HepG2 (cell line): ENCODE data around the gene MPIG6B. TPM values are rescaled to one million over a fixed set of nuclear protein-coding genes. Genes with fewer than 3 reads are reported as not detected.
A peak's percentile ranks its signal among the peaks of the same experiment; 100 is the strongest.

ENCODE experiments used
- AGO1 ChIP-seq: fragments of 200-400 bp; formaldehyde crosslinking; IDR thresholded peaks from 2 replicates; pipeline ENCODE4 v1.6.1; 2017; ENCODE audit warnings: mild to moderate bottlenecking, low read depth, low read length, moderate library complexity; ENCODE audit not compliant: poor library complexity, severe bottlenecking
- FOXO1 ChIP-seq: sonication (generic); formaldehyde crosslinking; IDR thresholded peaks from 2 replicates; pipeline ENCODE4 v1.4.0; 2020; ENCODE audit warnings: missing genetic modification reagents
- FOXP4 ChIP-seq: sonication (generic); formaldehyde crosslinking; IDR thresholded peaks from 2 replicates; pipeline ENCODE4 v1.4.0; 2020; ENCODE audit warnings: missing genetic modification reagents
- FUBP1 ChIP-seq: sonication (generic); formaldehyde crosslinking; IDR thresholded peaks from 2 replicates; pipeline ENCODE4 v1.5.1; 2020; ENCODE audit warnings: missing genetic modification reagents, mild to moderate bottlenecking, borderline replicate concordance
- IRF9 ChIP-seq: sonication (generic); formaldehyde crosslinking; IDR thresholded peaks from 2 replicates; pipeline ENCODE4 v1.8.0; 2022; ENCODE audit warnings: missing genetic modification reagents, mild to moderate bottlenecking, borderline replicate concordance
- KDM1A ChIP-seq: IDR thresholded peaks from 2 replicates; pipeline ENCODE4 v1.6.1; 2016; ENCODE audit warnings: missing compliant biosample characterization
- MYNN ChIP-seq: sonication (generic); formaldehyde crosslinking; IDR thresholded peaks from 2 replicates; pipeline ENCODE4 v1.4.0; 2020; ENCODE audit warnings: mild to moderate bottlenecking, low read depth, missing genetic modification reagents
- NR2C2 ChIP-seq: sonication (generic); formaldehyde crosslinking; IDR thresholded peaks from 2 replicates; pipeline ENCODE4 v1.4.0; 2020; ENCODE audit warnings: missing genetic modification reagents, mild to moderate bottlenecking, moderate library complexity, borderline replicate concordance
- RBAK ChIP-seq: sonication (generic); formaldehyde crosslinking; IDR thresholded peaks from 2 replicates; pipeline ENCODE4 v1.5.1; 2020; ENCODE audit warnings: mild to moderate bottlenecking, missing genetic modification reagents
- STAG1 ChIP-seq: sonication (generic); formaldehyde crosslinking; IDR thresholded peaks from 2 replicates; pipeline ENCODE4 v1.4.0; 2020; ENCODE audit warnings: missing genetic modification reagents
- YEATS2 ChIP-seq: sonication (generic); formaldehyde crosslinking; IDR thresholded peaks from 2 replicates; pipeline ENCODE4 v1.4.0; 2020; ENCODE audit warnings: missing genetic modification reagents, borderline replicate concordance
- ZC3H13 ChIP-seq: sonication (generic); formaldehyde crosslinking; IDR thresholded peaks from 2 replicates; pipeline ENCODE4 v1.8.1; 2023; ENCODE audit warnings: mild to moderate bottlenecking, missing genetic modification reagents, moderate library complexity
- ZNF512 ChIP-seq: sonication (generic); formaldehyde crosslinking; IDR thresholded peaks from 2 replicates; pipeline ENCODE4 v1.4.0; 2020; ENCODE audit warnings: mild to moderate bottlenecking, missing genetic modification reagents
- ZNF646 ChIP-seq: sonication (generic); formaldehyde crosslinking; IDR thresholded peaks from 2 replicates; pipeline ENCODE4 v1.9.0; 2021; ENCODE audit warnings: mild to moderate bottlenecking, missing genetic modification reagents
- ZNF740 ChIP-seq: sonication (generic); formaldehyde crosslinking; IDR thresholded peaks from 2 replicates; pipeline ENCODE4 v1.4.0; 2020; ENCODE audit warnings: missing genetic modification reagents
- ZSCAN12 ChIP-seq: sonication (generic); formaldehyde crosslinking; IDR thresholded peaks from 2 replicates; pipeline ENCODE4 v1.9.0; 2021; ENCODE audit warnings: mild to moderate bottlenecking, missing genetic modification reagents
- polyA plus RNA-seq, 8 experiments: library from polyadenylated mRNA; depleted of rRNA in 3 of 8; stranded (reverse) in 7 of 8; unstranded in 1 of 8; fragments of >200 nt; fragmentation: Illumina TruSeq in 4 of 8; extraction: Trizol in 4 of 8; gene quantifications; 2 replicates each; pipeline versions ENCODE4 v1.2.1 to v1.2.3, GENCODE V29; 2011 to 2016; ENCODE audit warnings: low read depth in 4 of 8, missing spikeins in 1 of 8, mixed read lengths in 1 of 8; ENCODE audit not compliant: insufficient read depth in 1 of 8
- total RNA-seq, 5 experiments: library from RNA; depleted of rRNA; stranded (reverse); fragments of >200 nt; fragmentation: Illumina TruSeq; extraction: Trizol; gene quantifications; 2 replicates each; pipeline ENCODE4 v1.2.3, GENCODE V29; 2016; ENCODE audit warnings: low read depth in 1 of 5

Gene MPIG6B
- total and polyA plus RNA-seq, 2 of the 13 experiments (the other 11 are each of a cell fraction or from before 2014, with no cell fraction given), result not detected

GRCh38 chr6:31729515-31729978 is 6.4 kb downstream of the MPIG6B start (continued):
- no peak for TF ChIP-seq ZNF512 (CRISPR knock-in tag)
- no peak for TF ChIP-seq RBAK (CRISPR knock-in tag)
- TF ChIP-seq NR2C2 (CRISPR knock-in tag), result peak; percentile 45; the same call in 1 of the 2 replicates
- no peak for TF ChIP-seq ZSCAN12 (CRISPR knock-in tag)
- peak; percentile 47; the same call in 1 of the 2 replicates for TF ChIP-seq YEATS2 (CRISPR knock-in tag)
- TF ChIP-seq MYNN (CRISPR knock-in tag), result 0 out of 2 replicates have a peak, but pooled peaks have one; percentile 78
- TF ChIP-seq FOXO1 (CRISPR knock-in tag), result no peak
- no peak for TF ChIP-seq KDM1A (CRISPR knock-in tag)
- no peak for TF ChIP-seq AGO1
- TF ChIP-seq FUBP1, result no peak
- TF ChIP-seq STAG1, result peak; percentile 94
- TF ChIP-seq FOXP4 (CRISPR knock-in tag), result peak; percentile 59
- no peak for TF ChIP-seq ZNF646
- no peak for TF ChIP-seq ZC3H13 (CRISPR knock-in tag)
- no peak for TF ChIP-seq IRF9 (CRISPR knock-in tag)
- TF ChIP-seq ZNF740 (CRISPR knock-in tag), result peak; percentile 76; the same call in 1 of the 2 replicates
